Mammary epithelial cell (primary cell): ENCODE results near the gene AIPL1.

ENCODE experiments used
- EZH2 ChIP-seq: IDR thresholded peaks from 2 replicates; pipeline ENCODE4 v1.6.1; 2012; ENCODE audit warnings: low read length, inconsistent platforms, borderline replicate concordance
- TF ChIP-seq, protein P1 (sequence below), 2 donors: IDR thresholded peaks in 1 of 2; conservative IDR thresholded peaks in 1 of 2; 2 replicates each; pipeline ENCODE4 v1.5.1; 2011 to 2012; ENCODE audit warnings: inconsistent platforms in 2 of 2, low read length in 2 of 2, mild to moderate bottlenecking in 2 of 2, control low read depth in 1 of 2, low read depth in 1 of 2; ENCODE audit not compliant: insufficient read depth in 1 of 2; ENCODE audit errors: extremely low read depth in 1 of 2

DNA sequence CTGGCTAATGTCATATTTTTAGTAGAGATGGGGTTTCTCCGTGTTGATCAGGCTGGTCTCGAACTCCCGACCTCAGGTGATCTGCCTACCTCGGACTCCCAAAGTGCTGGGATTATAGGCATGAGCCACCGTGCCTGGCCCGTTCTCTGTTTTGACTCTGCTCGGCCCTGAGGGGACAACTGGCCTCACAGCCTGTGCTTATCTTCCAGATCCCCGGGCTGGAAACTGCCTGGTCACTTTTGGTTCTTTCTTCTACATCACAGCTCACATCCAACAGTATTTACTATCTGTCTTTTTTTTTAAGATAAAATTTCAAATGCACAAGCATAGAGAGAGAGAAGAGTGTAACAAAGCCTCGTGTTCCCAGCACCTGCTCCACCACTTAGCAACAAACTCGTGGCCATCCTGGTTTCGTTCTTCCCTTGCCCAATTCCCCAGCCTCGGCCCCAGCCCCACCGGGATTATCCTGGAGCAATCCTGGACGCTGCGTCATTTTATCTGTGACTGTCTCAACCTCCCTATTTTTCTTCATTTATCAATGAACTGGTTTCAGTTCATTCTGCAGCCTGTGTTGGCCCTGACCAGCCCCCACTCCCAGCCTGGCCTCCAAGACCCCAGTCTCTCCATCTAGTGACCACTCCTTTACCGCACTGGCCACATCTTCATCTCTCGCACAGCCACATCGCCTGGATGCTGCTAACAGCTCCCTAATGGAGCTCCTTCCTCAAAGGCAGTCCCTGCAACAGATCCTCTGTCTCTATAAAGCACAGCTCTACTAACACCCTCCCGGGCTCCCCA lies 30.5 kb upstream of the AIPL1 start:
- TF ChIP-seq, protein P1, sequence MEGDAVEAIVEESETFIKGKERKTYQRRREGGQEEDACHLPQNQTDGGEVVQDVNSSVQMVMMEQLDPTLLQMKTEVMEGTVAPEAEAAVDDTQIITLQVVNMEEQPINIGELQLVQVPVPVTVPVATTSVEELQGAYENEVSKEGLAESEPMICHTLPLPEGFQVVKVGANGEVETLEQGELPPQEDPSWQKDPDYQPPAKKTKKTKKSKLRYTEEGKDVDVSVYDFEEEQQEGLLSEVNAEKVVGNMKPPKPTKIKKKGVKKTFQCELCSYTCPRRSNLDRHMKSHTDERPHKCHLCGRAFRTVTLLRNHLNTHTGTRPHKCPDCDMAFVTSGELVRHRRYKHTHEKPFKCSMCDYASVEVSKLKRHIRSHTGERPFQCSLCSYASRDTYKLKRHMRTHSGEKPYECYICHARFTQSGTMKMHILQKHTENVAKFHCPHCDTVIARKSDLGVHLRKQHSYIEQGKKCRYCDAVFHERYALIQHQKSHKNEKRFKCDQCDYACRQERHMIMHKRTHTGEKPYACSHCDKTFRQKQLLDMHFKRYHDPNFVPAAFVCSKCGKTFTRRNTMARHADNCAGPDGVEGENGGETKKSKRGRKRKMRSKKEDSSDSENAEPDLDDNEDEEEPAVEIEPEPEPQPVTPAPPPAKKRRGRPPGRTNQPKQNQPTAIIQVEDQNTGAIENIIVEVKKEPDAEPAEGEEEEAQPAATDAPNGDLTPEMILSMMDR (conservative IDR thresholded peaks at IDR 0.05 in 1 of 2, IDR thresholded peaks at IDR 0.05 in 1 of 2; ENCODE audit: extremely low read depth in 1 of 2, insufficient read depth in 1 of 2, low read depth in 1 of 2, low read length in 2 of 2): no peak
- no peak for TF ChIP-seq EZH2
